GM06990 (cell line): ENCODE results near the gene GOSR1.
"Not testable (repeated sequence)": the region's sequence is repeated elsewhere in the genome, so short reads cannot be mapped to it uniquely, and the experiment has no call there.

Experiments
- DNase-seq: peaks from one replicate; pipeline ENCODE4 v3.0.0-alpha.2; 2011; ENCODE audit not compliant: insufficient read length; ENCODE audit errors: extremely low read depth
- H3K27me3 ChIP-seq: replicated peaks from 2 replicates; pipeline ENCODE4 v1.6.0; 2011; ENCODE audit warnings: low read length; ENCODE audit not compliant: control insufficient read depth, insufficient read depth
- H3K36me3 ChIP-seq: 2 replicates; pipeline ENCODE4 v1.5.1; 2011; ENCODE audit warnings: low read length; ENCODE audit not compliant: control insufficient read depth, insufficient read depth
- H3K4me3 ChIP-seq: replicated peaks from 2 replicates; pipeline ENCODE4 v1.5.1; 2011; ENCODE audit warnings: low read depth, mild to moderate bottlenecking, control low read depth, low read length
- CTCF ChIP-seq: IDR thresholded peaks from 2 replicates; pipeline ENCODE4 v1.5.1; 2011; ENCODE audit warnings: low read length, control low read depth, mild to moderate bottlenecking, inconsistent platforms; ENCODE audit not compliant: insufficient read depth, poor library complexity, severe bottlenecking

Gene GOSR1

GRCh38 chr17:30543456-30543855, 66.2 kb downstream of the GOSR1 start:
- no peaks in the 10 kb centered on the region for H3K27me3 ChIP-seq
- no peak for TF ChIP-seq CTCF
- H3K4me3 ChIP-seq = no peak overlapping the region
- no peaks in the 10 kb centered on the region for H3K36me3 ChIP-seq
- no peak for DNase-seq

DNA sequence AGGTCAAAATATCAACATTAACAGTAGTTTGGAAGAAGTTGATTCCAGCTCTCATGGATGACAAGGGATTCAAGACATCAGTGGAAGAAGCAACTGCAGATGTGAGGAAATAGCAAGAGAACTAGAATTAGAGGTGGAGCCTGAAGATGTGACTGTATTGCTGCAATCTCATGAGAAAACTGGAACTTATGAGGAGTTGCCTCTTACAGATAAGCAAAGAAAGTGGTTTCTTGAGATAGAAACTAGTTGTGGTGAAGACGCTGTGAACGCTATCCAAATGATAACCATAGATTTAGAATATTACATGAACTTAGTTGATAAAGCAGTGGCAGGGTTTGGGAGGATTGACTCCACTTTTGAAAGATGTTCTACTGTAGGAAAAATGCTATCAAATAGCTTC, 67.8 kb downstream of the GOSR1 start:
- TF ChIP-seq CTCF = no peak
- Histone ChIP-seq H3K27me3 (no peaks in the 10 kb centered on the region), H3K36me3 (no peaks in the 10 kb centered on the region), H3K4me3 (no peak overlapping the region)
- no peak for DNase-seq

DNA sequence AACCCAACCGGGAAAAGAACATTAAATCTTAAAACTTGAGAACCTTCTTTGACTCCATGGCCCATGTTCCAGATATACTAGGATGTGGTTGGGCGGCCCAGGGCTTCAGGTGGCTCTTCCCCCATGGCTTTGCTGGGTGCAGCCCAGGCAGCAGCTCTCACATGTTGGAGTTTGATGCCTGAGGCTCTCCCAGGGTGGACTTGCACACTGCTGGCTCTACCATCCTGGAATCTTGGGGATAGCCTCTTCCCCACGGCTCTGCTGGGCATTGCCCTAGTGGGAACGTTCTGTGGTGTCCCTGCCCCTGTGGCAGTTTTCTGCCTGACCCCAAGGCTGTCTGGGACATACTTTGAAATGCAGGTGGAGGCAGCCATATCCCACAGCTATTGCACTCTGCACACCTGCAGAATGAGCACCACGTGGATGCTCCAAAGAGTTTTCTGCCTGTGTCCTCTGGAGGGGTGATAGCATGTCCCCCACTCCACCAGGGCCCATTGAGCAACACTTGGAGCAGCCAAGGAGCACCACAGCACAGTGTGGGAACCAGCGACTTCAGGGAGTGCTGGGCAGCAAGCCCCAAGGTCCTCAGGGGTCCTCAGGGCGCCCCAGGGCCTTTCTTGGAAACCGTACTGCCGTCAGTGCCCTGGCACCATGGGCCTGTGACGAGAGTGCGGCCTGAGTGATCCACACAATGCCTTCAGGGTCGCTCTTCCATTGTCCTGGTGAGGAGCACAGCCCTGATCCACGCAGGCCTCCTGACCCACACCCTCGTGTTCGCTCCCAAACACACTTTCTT, 70.8 kb downstream of the GOSR1 start:
- Histone ChIP-seq H3K36me3 (no peaks in the 10 kb centered on the region), H3K4me3 (no peak overlapping the region), H3K27me3 (no peaks in the 10 kb centered on the region)
- no peak for TF ChIP-seq CTCF
- DNase-seq = no peak

- H3K36me3 ChIP-seq, H3K4me3 ChIP-seq, DNase-seq, H3K27me3 ChIP-seq: not testable (repeated sequence)
Observed at GRCh38 chr17:30549181-30549580, 72.0 kb downstream of the GOSR1 start.

- Histone ChIP-seq H3K36me3 (no peaks in the 10 kb centered on the region), H3K4me3 (no peak overlapping the region), H3K27me3 (no peaks in the 10 kb centered on the region)
- TF ChIP-seq CTCF = no peak
- DNase-seq = no peak
Observed at GRCh38 chr17:30549864-30550511, 72.8 kb downstream of the GOSR1 start.

DNA sequence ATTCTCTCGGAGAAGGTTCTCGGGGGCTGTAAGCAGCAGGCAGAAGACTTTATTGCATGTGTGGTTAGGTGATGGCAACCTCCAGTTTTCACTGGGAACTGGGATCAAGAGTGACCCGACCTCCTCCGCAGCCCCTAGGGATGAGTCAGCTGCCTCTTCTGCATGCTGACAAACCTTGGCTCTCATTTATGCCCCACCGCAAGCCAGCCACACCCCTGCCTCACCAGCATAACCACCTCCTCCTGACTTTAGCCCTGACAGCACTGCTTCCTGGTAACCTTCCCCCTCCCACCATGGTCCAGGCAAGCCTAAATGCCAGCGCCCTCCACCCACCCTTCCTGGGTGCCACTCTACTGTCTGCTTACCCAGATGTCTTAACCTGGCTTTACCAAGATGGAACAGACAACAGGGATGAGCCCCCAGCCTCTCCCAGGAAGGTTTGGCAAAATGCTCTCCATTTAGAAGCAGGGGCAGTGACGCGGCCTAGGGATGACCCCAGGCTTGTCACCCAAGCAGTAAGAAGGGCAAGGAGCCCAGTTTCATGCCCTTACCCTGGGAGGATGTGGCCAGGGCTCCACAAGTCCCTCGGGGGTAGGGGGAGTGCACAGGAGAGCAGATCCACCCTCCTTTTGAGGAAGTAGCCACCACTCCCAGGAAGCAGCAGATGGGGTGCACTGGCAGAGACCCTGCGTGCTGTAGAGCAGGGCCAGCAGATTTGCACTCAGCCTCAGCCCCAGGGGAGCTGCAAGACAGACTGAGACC, 73.5 kb downstream of the GOSR1 start:
- peak; percentile 66 for DNase-seq
- Histone ChIP-seq H3K27me3 (no peaks in the 10 kb centered on the region), H3K36me3 (no peaks in the 10 kb centered on the region), H3K4me3 (no peak overlapping the region; the same call in 1 of the 2 replicates)
- no peak for TF ChIP-seq CTCF

- not testable (repeated sequence) for DNase-seq, H3K36me3 ChIP-seq, H3K4me3 ChIP-seq, H3K27me3 ChIP-seq
Observed at GRCh38 chr17:30551274-30551995, 74.2 kb downstream of the GOSR1 start.
